HEK293 (cell line): Measurements from ENCODE around the gene SLC35B4.
A peak's percentile ranks its signal among the peaks of the same experiment; 100 is the strongest.

ENCODE experiments used
- CTCF ChIA-PET: fragments of 350-600 bp; formaldehyde crosslinking; extraction: SDS; loops from one replicate; lab custom pipeline; 2021; ENCODE audit warnings: antibody characterized with exemption; lab: Yijun Ruan, JAX
- POLR2A ChIA-PET: fragments of 300-600 bp; formaldehyde crosslinking; extraction: SDS; loops from one replicate; lab custom pipeline; 2020; ENCODE audit warnings: antibody characterized with exemption, inconsistent platforms; lab: Yijun Ruan, JAX
- H3K27ac ChIP-seq: fragments of 200-500 bp; sonication (Bioruptor generic); 2 replicates; pipeline ENCODE4 v1.5.1; 2014; ENCODE audit warnings: low read depth, low read length, control low read depth, inconsistent platforms; ENCODE audit errors: extremely low read depth
- H3K36me3 ChIP-seq, 2 experiments: fragments of 200-500 bp in 1 of 2; sonication (Bioruptor generic) in 1 of 2; 1 replicate in 1 of 2; 2 replicates in 1 of 2; pipeline ENCODE4 v1.5.1; 2014 to 2017; ENCODE audit warnings: inconsistent platforms in 2 of 2, low read length in 2 of 2; ENCODE audit not compliant: control insufficient read depth in 2 of 2, insufficient read depth in 1 of 2
- H3K4me1 ChIP-seq: fragments of 200-500 bp; sonication (Bioruptor generic); 2 replicates; pipeline ENCODE4 v1.5.1; 2014; ENCODE audit warnings: mild to moderate bottlenecking, low read length, inconsistent platforms; ENCODE audit not compliant: control insufficient read depth, insufficient read depth
- H3K4me3 ChIP-seq: 2 replicates; pipeline ENCODE4 v1.5.1; 2011; ENCODE audit warnings: low read depth, mild to moderate bottlenecking, control low read depth, low read length, moderate library complexity
- H3K9me3 ChIP-seq: fragments of 200-500 bp; sonication (Bioruptor generic); 2 replicates; pipeline ENCODE4 v1.5.1; 2014; ENCODE audit warnings: low read depth, low read length, inconsistent platforms; ENCODE audit not compliant: control insufficient read depth, insufficient read depth
- BCL11B ChIP-seq: fragments of 450-650 bp; formaldehyde crosslinking; IDR thresholded peaks from 2 replicates; pipeline ENCODE4 v1.5.1; 2016; ENCODE audit warnings: low read depth, missing biosample characterization, missing genetic modification characterization
- FEZF1 ChIP-seq: fragments of 450-650 bp; formaldehyde crosslinking; IDR thresholded peaks from 2 replicates; pipeline ENCODE4 v1.5.1; 2016; ENCODE audit warnings: missing biosample characterization, missing genetic modification characterization
- GLI2 ChIP-seq: fragments of 450-650 bp; formaldehyde crosslinking; IDR thresholded peaks from 2 replicates; pipeline ENCODE4; 2017; ENCODE audit warnings: missing biosample characterization, missing genetic modification characterization, low read depth, borderline replicate concordance
- MYNN ChIP-seq: fragments of 450-650 bp; formaldehyde crosslinking; IDR thresholded peaks from 2 replicates; pipeline ENCODE4 v1.5.1; 2016; ENCODE audit warnings: missing biosample characterization, missing genetic modification characterization, borderline replicate concordance
- SETDB1 ChIP-seq: IDR thresholded peaks from one replicate; pipeline ENCODE4 v1.6.1; 2017; ENCODE audit warnings: mild to moderate bottlenecking, low read length, moderate library complexity, mixed read lengths; ENCODE audit not compliant: insufficient read length
- ZNF266 ChIP-seq: fragments of 450-650 bp; formaldehyde crosslinking; IDR thresholded peaks from 2 replicates; pipeline ENCODE4 v1.5.1; 2016; ENCODE audit warnings: missing biosample characterization, missing genetic modification characterization, low read depth
- ZNF274 ChIP-seq, 2 experiments: fragments of 200-500 bp in 1 of 2; fragments of 450-650 bp in 1 of 2; sonication (Bioruptor generic) in 1 of 2; formaldehyde crosslinking in 1 of 2; IDR thresholded peaks; 2 replicates each; pipeline versions ENCODE4 v1.5.1 to v1.6.1; 2014 to 2016; ENCODE audit warnings: borderline replicate concordance in 1 of 2, inconsistent platforms in 1 of 2, low read length in 1 of 2, missing biosample characterization in 1 of 2, missing genetic modification characterization in 1 of 2
- ZNF366 ChIP-seq: fragments of 450-650 bp; formaldehyde crosslinking; conservative IDR thresholded peaks from 2 replicates; pipeline ENCODE4 v1.5.1; 2016; ENCODE audit warnings: missing biosample characterization, missing genetic modification characterization
- ZNF394 ChIP-seq: fragments of 450-650 bp; formaldehyde crosslinking; IDR thresholded peaks from 2 replicates; pipeline ENCODE4 v1.5.1; 2016; ENCODE audit warnings: missing biosample characterization, missing genetic modification characterization, mild to moderate bottlenecking, moderate library complexity, borderline replicate concordance
- ZNF513 ChIP-seq: fragments of 450-650 bp; IDR thresholded peaks from 2 replicates; pipeline ENCODE4 v1.5.1; 2018; ENCODE audit warnings: missing biosample characterization, missing genetic modification characterization
- ZNF624 ChIP-seq: fragments of 450-650 bp; formaldehyde crosslinking; IDR thresholded peaks from 2 replicates; pipeline ENCODE4 v1.5.1; 2017; ENCODE audit warnings: missing biosample characterization, missing genetic modification characterization
- ZNF626 ChIP-seq: fragments of 450-650 bp; sonication (Bioruptor Pico); formaldehyde crosslinking; IDR thresholded peaks from 2 replicates; pipeline ENCODE4 v1.5.1; 2018; ENCODE audit warnings: missing biosample characterization, missing genetic modification characterization, inconsistent platforms
- TF ChIP-seq, protein P1 (sequence below): fragments of 450-650 bp; formaldehyde crosslinking; IDR thresholded peaks from 2 replicates; pipeline ENCODE4 v1.5.1; 2017; ENCODE audit warnings: missing biosample characterization, missing genetic modification characterization
- TF ChIP-seq, protein P2 (sequence below): fragments of 450-650 bp; formaldehyde crosslinking; IDR thresholded peaks from 2 replicates; pipeline ENCODE4 v1.5.1; 2016; ENCODE audit warnings: missing biosample characterization, missing genetic modification characterization

SLC35B4 gene

DNA sequence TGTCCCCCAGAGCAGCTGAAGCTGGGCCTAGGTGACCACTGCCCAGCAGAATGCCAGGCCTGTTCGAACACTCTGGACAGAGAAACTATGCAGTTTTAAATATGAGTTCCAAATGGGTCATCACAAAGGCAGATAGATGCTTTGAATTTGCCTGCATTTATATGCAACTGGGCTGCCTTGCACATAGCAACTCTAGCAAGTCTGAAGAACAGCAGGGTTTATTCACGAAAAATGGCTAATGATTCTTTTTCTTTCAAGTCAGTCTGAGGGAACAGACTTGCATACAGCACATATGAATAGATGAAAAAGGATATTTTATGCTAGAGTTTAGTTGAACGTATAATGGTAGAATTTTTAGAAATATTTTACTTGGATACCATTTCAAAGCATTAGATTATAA, 68.5 kb downstream of the SLC35B4 start (continued):
- TF ChIP-seq, protein P1, sequence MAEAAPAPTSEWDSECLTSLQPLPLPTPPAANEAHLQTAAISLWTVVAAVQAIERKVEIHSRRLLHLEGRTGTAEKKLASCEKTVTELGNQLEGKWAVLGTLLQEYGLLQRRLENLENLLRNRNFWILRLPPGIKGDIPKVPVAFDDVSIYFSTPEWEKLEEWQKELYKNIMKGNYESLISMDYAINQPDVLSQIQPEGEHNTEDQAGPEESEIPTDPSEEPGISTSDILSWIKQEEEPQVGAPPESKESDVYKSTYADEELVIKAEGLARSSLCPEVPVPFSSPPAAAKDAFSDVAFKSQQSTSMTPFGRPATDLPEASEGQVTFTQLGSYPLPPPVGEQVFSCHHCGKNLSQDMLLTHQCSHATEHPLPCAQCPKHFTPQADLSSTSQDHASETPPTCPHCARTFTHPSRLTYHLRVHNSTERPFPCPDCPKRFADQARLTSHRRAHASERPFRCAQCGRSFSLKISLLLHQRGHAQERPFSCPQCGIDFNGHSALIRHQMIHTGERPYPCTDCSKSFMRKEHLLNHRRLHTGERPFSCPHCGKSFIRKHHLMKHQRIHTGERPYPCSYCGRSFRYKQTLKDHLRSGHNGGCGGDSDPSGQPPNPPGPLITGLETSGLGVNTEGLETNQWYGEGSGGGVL = no peak
- TF ChIP-seq, protein P2, sequence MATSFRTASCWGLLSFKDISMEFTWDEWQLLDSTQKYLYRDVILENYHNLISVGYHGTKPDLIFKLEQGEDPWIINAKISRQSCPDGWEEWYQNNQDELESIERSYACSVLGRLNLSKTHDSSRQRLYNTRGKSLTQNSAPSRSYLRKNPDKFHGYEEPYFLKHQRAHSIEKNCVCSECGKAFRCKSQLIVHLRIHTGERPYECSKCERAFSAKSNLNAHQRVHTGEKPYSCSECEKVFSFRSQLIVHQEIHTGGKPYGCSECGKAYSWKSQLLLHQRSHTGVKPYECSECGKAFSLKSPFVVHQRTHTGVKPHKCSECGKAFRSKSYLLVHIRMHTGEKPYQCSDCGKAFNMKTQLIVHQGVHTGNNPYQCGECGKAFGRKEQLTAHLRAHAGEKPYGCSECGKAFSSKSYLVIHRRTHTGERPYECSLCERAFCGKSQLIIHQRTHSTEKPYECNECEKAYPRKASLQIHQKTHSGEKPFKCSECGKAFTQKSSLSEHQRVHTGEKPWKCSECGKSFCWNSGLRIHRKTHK (tag by site-specific recombination) = no peak
- TF ChIP-seq ZNF626 (tag by site-specific recombination) (no peak), ZNF394 (tag by site-specific recombination) (no peak), GLI2 (tag by site-specific recombination) (no peak), MYNN (tag by site-specific recombination) (no peak)

- H3K9me3 ChIP-seq = no peaks in the 10 kb centered on the region
These were observed 70.0 kb downstream of the SLC35B4 start for GRCh38 chr7:134246761-134247160.

GRCh38 chr7:134246347-134246746, 70.4 kb downstream of the SLC35B4 start:
- H3K27ac ChIP-seq = no peak overlapping the region
- ChIA-PET CTCF (no interaction called here), POLR2A (no interaction called here)
- H3K4me1 ChIP-seq = peaks cover 2% of the 10 kb centered on the region; the same call in 1 of the 2 replicates
- H3K4me3 ChIP-seq = no peak overlapping the region
- no peaks in the 10 kb centered on the region for H3K9me3 ChIP-seq
- TF ChIP-seq SETDB1 (no peak), FEZF1 (tag by site-specific recombination) (0 out of 2 replicates have a peak, but pooled peaks have one; percentile 20)
- no peaks in the 10 kb centered on the region for H3K36me3 ChIP-seq

More at GRCh38 chr7:134246761-134247160, 70.0 kb downstream of the SLC35B4 start:
- Histone ChIP-seq H3K27ac (no peak overlapping the region), H3K36me3 (no peaks in the 10 kb centered on the region), H3K4me1 (peaks cover 2% of the 10 kb centered on the region; the same call in 1 of the 2 replicates), H3K4me3 (no peak overlapping the region)
- TF ChIP-seq BCL11B (tag by site-specific recombination) (no peak), ZNF624 (tag by site-specific recombination) (no peak), ZNF366 (no peak), ZNF274 (IDR thresholded peaks at IDR 0.05; ENCODE audit: low read length) (no peak), ZNF274 (tag by site-specific recombination; IDR thresholded peaks at IDR 0.05; ENCODE audit: borderline replicate concordance) (no peak), ZNF513 (no peak), ZNF266 (tag by site-specific recombination) (no peak)
- TF ChIP-seq, protein P2 (tag by site-specific recombination) = no peak
- ChIA-PET POLR2A (no interaction called here), CTCF (no interaction called here)
